Stimulated activated naive CD8-positive, alpha-beta T cell treated with anti-CD3 and anti-CD28 coated beads, Interleukin-15, Interleukin-2, amounts not matched to agents 100 ng/mL and 50 ng/mL, for 24 hours (primary cell): ENCODE data around the gene EFHC2.

Experiments
- H3K27ac Mint-ChIP-seq: one replicate; pipeline ENCODE4 v1.8.0; 2021; ENCODE audit warnings: mild to moderate bottlenecking, mixed read lengths
- H3K27me3 Mint-ChIP-seq: one replicate; pipeline ENCODE4 v1.8.0; 2021; ENCODE audit warnings: mixed read lengths
- H3K36me3 Mint-ChIP-seq: one replicate; pipeline ENCODE4 v1.8.0; 2021; ENCODE audit warnings: low read depth, mixed read lengths
- H3K4me1 Mint-ChIP-seq: one replicate; pipeline ENCODE4 v1.8.0; 2021; ENCODE audit warnings: low read depth, mixed read lengths
- H3K4me3 Mint-ChIP-seq: one replicate; pipeline ENCODE4 v1.8.0; 2021; ENCODE audit warnings: mild to moderate bottlenecking, mixed read lengths
- H3K9me3 Mint-ChIP-seq: one replicate; pipeline ENCODE4 v1.8.0; 2021; ENCODE audit warnings: mixed read lengths

The EFHC2 gene

DNA sequence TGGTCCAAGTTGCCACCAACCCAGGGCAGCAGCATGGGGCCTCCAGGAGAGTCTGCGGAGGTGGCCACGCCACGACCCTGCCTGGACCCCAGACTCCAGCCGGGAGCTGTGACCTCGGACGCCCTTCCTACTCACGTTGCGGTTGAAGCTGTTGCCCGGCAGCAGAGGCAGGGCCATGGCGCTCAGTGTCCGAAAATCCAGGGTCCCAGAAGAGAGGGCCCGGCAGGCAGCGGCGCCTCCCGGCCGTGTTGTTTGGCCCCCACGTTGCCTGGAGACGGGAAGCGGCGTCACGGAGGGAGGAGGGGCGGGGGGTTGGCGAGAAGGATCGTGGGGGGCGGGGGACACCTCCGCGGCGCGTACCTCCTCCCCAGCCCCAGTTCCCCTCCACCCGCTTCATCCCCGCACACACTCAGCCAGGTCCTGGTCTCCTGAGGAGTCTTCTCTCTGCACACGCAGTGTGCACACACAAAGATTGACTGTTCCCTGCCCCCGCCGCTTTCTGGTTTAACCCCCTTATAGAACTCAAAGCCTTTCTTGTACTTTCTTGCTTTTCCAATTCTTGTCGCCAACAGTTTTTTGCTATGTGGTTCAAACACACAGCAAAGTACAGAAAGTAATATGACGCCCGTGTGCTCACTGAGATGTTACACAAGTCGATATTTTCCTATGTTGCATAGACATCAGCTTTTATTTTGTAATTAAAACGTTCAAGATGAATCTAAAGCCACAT is at the start of gene EFHC2:
Gene EFHC2, minus strand, starts transcription at position 261 of the 730 bp plus-strand sequence. Its CDS starts 84 bp downstream, at position 177.
- Mint-ChIP-seq H3K4me3 (peak within 1 kb of the TSS; percentile 81), H3K9me3 (no peaks in the 10 kb centered on the region), H3K27ac (peak within 1 kb of the TSS; percentile 83), H3K4me1 (peaks cover 15% of the 10 kb centered on the region), H3K27me3 (no peaks in the 10 kb centered on the region), H3K36me3 (no peaks in the 10 kb centered on the region)

DNA sequence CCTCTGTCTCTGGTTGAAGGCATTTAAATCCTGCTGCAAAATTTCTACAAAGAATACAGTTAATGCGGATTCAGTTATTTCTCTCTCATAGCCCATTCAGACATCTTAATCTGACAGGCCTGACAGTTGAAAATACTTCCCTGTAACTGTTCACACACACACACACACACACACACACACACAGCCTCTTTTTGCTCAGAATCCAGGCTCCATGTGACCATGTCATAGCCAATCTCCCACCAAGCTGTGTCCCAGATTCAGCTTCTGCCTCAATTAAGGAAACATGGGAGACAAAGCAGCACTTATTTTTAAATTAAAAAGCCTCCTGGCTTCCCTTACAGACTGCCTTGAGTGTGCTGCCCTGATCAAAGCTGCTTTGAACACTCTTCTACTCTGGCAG is 49.3 kb upstream of the EFHC2 start:
- peaks cover 8% of the 10 kb centered on the region for H3K9me3 Mint-ChIP-seq
- no peak overlapping the region for H3K27ac Mint-ChIP-seq
- no peak overlapping the region for H3K4me3 Mint-ChIP-seq
- no peaks in the 10 kb centered on the region for H3K36me3 Mint-ChIP-seq
- peaks cover 3% of the 10 kb centered on the region for H3K4me1 Mint-ChIP-seq
- no peaks in the 10 kb centered on the region for H3K27me3 Mint-ChIP-seq

- no peaks in the 10 kb centered on the region for H3K36me3 Mint-ChIP-seq
- no peaks in the 10 kb centered on the region for H3K4me1 Mint-ChIP-seq
- no peaks in the 10 kb centered on the region for H3K27me3 Mint-ChIP-seq
- H3K4me3 Mint-ChIP-seq: no peak overlapping the region
- H3K27ac Mint-ChIP-seq: no peak overlapping the region
- no peaks in the 10 kb centered on the region for H3K9me3 Mint-ChIP-seq
Measured at GRCh38 chrX:44384688-44385338, 41.3 kb upstream of the EFHC2 start.

GRCh38 chrX:44382871-44383270 is 39.4 kb upstream of the EFHC2 start:
- Mint-ChIP-seq H3K4me3 (no peak overlapping the region), H3K27ac (no peak overlapping the region), H3K9me3 (no peaks in the 10 kb centered on the region), H3K27me3 (no peaks in the 10 kb centered on the region), H3K4me1 (no peaks in the 10 kb centered on the region), H3K36me3 (no peaks in the 10 kb centered on the region)

- Mint-ChIP-seq H3K27me3 (no peaks in the 10 kb centered on the region), H3K4me3 (no peak overlapping the region), H3K36me3 (no peaks in the 10 kb centered on the region), H3K4me1 (peaks cover 8% of the 10 kb centered on the region), H3K9me3 (peaks cover 4% of the 10 kb centered on the region), H3K27ac (no peak overlapping the region)
Measured at GRCh38 chrX:44352758-44353157, 9.3 kb upstream of the EFHC2 start.

DNA sequence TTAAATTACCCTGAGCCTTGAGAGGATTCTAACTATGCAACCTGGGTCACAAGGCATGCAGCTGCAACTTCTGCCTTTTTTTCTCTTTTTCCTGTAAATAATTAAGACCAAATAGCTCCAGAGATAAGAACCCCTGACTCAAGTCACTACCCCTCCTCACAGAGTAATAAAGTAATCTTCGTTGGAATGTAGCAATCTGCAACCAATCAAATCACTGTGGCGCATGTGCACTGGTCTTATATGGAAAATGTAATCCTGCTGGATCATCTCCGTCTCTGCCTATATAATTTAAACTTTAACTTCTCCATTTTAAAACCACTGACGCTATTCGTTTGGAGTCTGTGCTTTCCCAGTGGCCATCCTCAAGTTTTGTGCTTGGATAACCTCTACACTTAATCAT is 6.1 kb upstream of the EFHC2 start:
- Mint-ChIP-seq H3K4me1 (peaks cover 13% of the 10 kb centered on the region), H3K36me3 (no peaks in the 10 kb centered on the region), H3K4me3 (no peak overlapping the region), H3K27me3 (no peaks in the 10 kb centered on the region), H3K27ac (no peak overlapping the region), H3K9me3 (no peaks in the 10 kb centered on the region)

DNA sequence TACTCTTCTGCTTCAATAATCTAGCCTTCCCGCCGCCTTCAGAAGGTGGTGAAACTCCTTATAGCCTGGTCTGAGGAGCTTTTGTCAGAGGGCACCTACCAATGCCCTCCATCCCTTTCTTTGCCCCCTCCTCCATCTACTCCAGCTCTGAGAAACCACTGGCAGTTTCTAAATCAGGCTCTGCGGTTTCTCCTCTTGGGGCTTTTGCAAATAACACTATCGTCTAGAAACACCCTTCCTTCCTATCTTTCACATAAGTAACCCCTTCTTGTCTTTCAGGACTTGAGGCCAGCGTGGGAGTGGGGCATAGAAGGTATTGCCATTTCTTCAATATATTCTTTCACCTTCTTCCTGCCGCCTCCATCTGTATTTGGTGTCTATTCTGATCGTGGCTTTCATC is 1.2 kb upstream of the EFHC2 start:
- Mint-ChIP-seq H3K4me1 (peaks cover 15% of the 10 kb centered on the region), H3K27ac (peak overlapping the region; percentile 83), H3K36me3 (no peaks in the 10 kb centered on the region)

DNA sequence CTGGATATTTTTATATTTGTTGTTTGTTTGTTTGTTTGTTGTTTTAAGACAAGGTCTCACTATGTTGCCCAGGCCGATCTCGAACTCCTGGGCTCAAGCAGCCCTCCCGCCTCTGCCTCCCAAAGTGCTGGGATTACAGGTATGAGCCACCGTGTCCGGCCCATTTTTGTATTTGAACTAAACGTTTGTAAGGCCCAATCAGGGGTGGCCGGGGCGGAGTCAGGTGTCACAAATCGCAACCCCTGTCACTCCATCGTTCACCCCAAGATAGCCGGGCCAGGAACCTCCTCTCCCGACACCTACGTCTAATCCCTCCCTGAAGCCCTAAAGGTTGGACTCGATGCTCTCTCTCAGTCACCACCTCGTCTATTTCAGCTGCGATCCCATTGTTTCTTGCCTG is 722 bp upstream of the EFHC2 start:
- peak overlapping the region; percentile 83 for H3K27ac Mint-ChIP-seq
- H3K4me1 Mint-ChIP-seq: peaks cover 15% of the 10 kb centered on the region
- H3K9me3 Mint-ChIP-seq: no peaks in the 10 kb centered on the region
- no peaks in the 10 kb centered on the region for H3K36me3 Mint-ChIP-seq
- peak overlapping the region; percentile 81 for H3K4me3 Mint-ChIP-seq
- H3K27me3 Mint-ChIP-seq: no peaks in the 10 kb centered on the region

More for the DNA sequence above, 1.2 kb upstream of the EFHC2 start:
- H3K27me3 Mint-ChIP-seq: no peaks in the 10 kb centered on the region
- peak overlapping the region; percentile 81 for H3K4me3 Mint-ChIP-seq
- no peaks in the 10 kb centered on the region for H3K9me3 Mint-ChIP-seq

DNA sequence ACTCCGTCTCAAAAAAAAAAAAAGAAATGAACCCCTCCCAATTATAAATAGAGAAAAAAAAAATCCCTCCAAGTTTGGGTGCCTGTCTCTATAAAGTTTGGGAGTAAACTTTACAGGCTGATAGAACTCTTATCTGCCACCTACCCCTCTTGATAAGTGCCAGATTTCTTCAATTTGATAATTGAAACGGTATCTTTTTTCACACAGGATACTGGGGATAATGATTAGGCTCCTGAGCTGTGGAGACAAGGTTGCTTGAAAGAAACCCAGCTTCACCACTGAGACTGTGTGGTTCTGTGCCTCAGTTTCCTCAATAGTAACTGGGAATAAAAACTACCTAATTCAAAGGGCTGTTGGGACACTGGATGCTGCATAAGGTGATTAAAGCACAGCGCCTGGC is 606 bp downstream of the EFHC2 start:
- Mint-ChIP-seq H3K4me3 (peak overlapping the region; percentile 81), H3K4me1 (peaks cover 15% of the 10 kb centered on the region)

DNA sequence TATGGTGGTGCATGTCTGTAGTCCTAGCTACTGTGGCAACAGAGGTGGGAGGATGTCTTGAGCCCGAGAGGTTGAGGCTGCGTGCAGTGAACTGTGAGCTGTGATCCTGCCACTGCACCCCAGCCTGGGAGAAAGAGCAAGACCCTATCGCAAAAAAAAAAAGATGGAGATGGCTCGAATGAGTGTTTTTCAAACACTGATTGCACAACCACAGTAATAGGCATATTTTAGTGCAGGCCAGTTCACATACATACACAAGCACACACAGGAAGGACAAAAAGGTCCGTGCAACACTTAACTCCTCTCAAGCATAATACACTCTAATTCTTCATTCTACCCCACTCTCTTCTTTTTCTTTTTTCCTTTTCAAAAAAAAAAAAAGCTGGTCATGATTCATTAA is 5.1 kb downstream of the EFHC2 start:
- Mint-ChIP-seq H3K4me1 (no peaks in the 10 kb centered on the region), H3K27me3 (no peaks in the 10 kb centered on the region), H3K4me3 (no peak overlapping the region), H3K36me3 (no peaks in the 10 kb centered on the region), H3K9me3 (no peaks in the 10 kb centered on the region), H3K27ac (no peak overlapping the region)

More for the DNA sequence above, 606 bp downstream of the EFHC2 start:
- no peaks in the 10 kb centered on the region for H3K9me3 Mint-ChIP-seq
- no peaks in the 10 kb centered on the region for H3K27me3 Mint-ChIP-seq
- H3K36me3 Mint-ChIP-seq: no peaks in the 10 kb centered on the region
- H3K27ac Mint-ChIP-seq: no peak overlapping the region

DNA sequence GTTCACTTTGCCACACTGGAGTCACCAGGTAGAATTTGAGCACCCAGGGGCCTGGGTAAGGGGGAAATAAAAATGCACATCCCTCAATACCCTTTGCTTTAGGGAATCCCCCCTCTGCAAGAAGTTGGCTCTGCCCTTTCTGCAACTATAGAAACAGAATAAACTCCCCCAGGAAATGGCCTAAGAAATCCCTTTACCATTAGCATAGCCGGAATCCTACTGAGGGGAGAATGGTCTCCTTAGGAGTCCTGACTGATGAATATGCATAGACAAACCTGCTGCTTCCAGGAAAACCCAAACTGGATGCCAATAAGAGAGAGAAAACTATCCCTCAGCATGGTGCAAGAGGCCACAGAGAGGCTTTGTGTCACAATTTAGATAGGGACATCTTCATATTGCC is 11.0 kb downstream of the EFHC2 start:
- no peaks in the 10 kb centered on the region for H3K27me3 Mint-ChIP-seq
- no peaks in the 10 kb centered on the region for H3K36me3 Mint-ChIP-seq
- H3K27ac Mint-ChIP-seq: no peak overlapping the region
- no peaks in the 10 kb centered on the region for H3K9me3 Mint-ChIP-seq
- no peak overlapping the region for H3K4me3 Mint-ChIP-seq
- H3K4me1 Mint-ChIP-seq: peaks cover 18% of the 10 kb centered on the region

DNA sequence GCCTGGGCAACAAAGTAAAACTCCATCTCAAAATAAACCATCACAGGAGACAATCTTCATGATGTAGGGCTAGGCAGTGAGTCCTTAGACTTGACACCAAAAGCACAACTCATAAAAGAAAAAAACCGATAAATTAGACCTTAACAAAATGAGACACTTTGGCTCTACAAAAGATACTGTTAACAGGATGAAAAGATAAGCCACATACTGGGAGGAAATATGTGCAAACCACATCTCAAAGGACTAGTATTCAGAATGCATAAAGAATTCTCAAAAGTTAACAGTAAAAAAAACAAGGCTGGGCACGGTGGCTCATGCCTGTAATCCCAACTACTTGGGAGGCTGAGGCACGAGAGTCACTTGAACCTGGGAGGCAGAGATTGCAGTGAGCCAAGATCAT is 13.2 kb downstream of the EFHC2 start:
- Mint-ChIP-seq H3K4me3 (no peak overlapping the region), H3K4me1 (peaks cover 18% of the 10 kb centered on the region), H3K9me3 (no peaks in the 10 kb centered on the region), H3K36me3 (no peaks in the 10 kb centered on the region), H3K27me3 (no peaks in the 10 kb centered on the region), H3K27ac (no peak overlapping the region)

- no peaks in the 10 kb centered on the region for H3K36me3 Mint-ChIP-seq
- no peak overlapping the region for H3K27ac Mint-ChIP-seq
- H3K4me1 Mint-ChIP-seq: peaks cover 3% of the 10 kb centered on the region
- H3K4me3 Mint-ChIP-seq: no peak overlapping the region
- H3K9me3 Mint-ChIP-seq: no peaks in the 10 kb centered on the region
- no peaks in the 10 kb centered on the region for H3K27me3 Mint-ChIP-seq
Measured at GRCh38 chrX:44319550-44319949, 23.9 kb downstream of the EFHC2 start.

DNA sequence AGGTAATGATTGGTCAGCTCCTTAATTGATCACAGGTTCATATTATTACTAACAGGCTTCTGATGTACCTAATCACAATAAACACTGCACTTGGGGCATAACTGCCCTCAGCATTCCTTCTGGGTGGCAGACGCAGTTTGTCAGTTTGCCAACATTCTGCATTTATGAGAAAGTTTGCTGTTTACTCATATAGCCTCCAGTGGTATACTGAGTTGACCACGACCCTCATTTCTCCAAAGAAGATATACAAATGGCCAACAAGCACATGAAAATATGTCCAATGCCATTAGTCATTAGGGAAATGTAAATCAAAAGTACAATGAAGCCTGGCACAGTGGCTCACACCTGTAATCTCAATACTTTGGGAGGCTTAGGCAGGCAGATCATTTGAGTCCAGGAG is 26.3 kb downstream of the EFHC2 start:
- Mint-ChIP-seq H3K9me3 (no peaks in the 10 kb centered on the region), H3K36me3 (no peaks in the 10 kb centered on the region), H3K27me3 (no peaks in the 10 kb centered on the region), H3K27ac (no peak overlapping the region), H3K4me1 (peaks cover 12% of the 10 kb centered on the region), H3K4me3 (no peak overlapping the region)

- H3K9me3 Mint-ChIP-seq: no peaks in the 10 kb centered on the region
- H3K27me3 Mint-ChIP-seq: no peaks in the 10 kb centered on the region
- peaks cover 12% of the 10 kb centered on the region for H3K4me1 Mint-ChIP-seq
- H3K27ac Mint-ChIP-seq: peak overlapping the region; percentile 73
- no peaks in the 10 kb centered on the region for H3K36me3 Mint-ChIP-seq
- no peak overlapping the region for H3K4me3 Mint-ChIP-seq
Measured at GRCh38 chrX:44314808-44315207, 28.7 kb downstream of the EFHC2 start.
